HG03039 (cell line): Measurements from ENCODE around the gene SLC38A6.

Experiments
- ATAC-seq: cut with Tn5 transposase; IDR thresholded peaks from one replicate; pipeline ENCODE4 v1.9.1; 2021; ENCODE audit warnings: mild to moderate bottlenecking, moderate library complexity; ENCODE audit not compliant: unreplicated experiment

The SLC38A6 gene

DNA sequence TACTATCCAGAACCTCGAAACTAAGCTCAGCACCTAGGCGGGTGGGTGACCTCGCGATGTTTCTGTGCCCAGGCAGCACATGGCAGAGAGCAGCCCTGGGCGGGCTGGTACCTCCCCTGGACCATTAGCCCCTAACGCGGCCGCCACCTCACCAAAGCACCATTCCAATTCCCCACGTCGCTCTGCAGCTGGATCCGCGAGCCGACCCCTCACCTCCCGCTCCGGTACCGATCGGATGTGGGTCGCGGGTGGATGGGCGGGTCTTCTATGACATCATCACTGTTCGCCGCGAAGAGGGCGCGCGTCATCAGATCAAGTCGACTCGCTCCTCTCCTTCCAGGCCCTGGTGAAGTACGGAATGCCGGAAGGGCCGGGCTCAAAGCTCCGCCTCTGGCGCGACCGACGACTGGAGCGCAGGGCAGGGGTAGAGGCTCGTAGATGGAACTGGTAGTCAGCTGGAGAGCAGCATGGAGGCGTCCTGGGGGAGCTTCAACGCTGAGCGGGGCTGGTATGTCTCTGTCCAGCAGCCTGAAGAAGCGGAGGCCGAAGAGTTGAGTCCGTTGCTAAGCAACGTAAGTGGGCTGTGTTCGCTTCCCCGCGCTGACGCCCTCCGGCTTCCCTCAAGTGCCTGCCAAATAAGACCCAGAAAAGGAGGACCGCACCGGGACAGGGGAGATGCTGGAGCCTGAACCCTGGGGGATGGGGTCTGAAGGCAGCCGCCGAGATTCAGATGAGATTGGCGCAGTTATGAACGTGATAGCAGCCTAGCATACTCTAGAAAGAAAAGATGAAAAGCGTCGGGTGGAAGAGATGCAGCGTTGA, at the start of gene SLC38A6, which contains the start of gene TRMT5:
SLC38A6 (plus strand) TSS at position 435 of the 822 bp plus-strand sequence; CDS start at position 468, 33 bp downstream.
TRMT5 (minus strand) TSS at position 269 of the 822 bp plus-strand sequence; CDS start at position 163, 106 bp downstream.
- peak; percentile 88 for ATAC-seq

DNA sequence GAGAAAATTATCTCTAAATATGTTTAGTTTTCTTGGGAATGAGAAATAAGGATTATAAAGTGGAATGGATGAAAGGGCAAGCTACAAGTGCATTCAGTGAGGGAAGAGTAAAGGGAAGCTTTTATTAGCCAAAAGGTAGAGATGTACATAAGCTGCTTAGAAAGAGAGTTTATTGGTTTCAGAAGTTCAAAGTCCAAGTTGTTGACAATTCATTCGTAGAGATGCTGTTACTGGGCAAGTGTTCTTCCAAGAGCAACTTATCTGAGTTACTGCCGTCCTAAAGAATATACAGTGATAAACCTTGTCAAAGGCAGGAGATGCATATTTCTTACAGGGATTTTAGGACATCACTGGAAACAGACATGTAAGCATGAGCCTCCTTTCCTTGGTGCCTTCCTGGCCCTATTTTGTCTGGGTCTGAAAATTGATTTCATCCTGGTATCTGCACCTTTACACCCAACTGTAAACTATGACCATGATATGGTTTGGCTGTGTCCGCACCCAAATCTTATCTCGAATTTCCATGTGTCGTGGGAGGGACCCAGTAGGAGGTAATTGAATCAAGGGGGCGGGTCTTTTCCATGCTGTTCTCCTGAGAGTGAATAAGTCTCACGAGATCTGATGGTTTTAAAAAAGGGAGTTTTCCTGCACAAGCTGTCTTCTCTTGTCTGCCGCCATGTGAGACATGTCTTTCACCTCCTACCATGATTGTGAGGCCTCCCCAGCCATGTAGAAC, 47.0 kb upstream of the SLC38A6 start:
- ATAC-seq = no peak

DNA sequence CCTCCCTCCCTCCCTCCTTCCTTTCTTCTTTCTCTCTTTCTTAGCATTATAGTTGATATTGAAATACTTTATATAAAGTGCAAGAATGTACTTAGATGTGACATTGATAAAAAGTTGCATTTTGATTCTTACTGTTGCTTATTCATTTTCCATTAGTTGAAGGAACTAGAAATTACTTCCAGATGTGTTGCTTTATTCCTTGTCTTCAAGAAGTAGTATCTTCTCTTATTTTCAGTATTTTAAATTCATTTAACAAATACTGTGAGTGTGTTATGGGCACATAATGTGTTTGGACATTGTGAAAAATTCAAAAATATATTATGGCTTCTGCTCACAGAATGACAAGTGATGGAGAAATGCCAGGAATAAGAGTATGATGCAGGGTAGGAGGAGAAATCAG, 45.7 kb upstream of the SLC38A6 start:
- no peak for ATAC-seq

DNA sequence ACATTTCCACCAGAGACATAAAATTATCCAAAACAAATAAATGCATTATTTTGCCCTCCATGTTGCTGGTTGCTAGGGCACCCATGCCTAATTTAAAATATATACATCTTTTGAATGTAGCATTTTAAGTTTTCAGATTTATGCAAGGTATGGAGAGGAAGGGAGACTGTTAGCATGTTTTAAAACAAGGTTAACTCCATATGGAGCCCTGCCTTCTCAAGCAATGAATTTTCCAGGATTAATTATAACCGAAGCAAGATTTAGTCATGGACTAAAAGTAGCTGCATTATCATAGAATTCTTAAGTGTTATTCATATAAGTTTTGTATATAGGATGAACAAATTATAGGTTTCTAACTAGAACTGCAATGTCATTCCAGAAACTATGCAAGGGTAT, 37.4 kb upstream of the SLC38A6 start:
- no peak for ATAC-seq

DNA sequence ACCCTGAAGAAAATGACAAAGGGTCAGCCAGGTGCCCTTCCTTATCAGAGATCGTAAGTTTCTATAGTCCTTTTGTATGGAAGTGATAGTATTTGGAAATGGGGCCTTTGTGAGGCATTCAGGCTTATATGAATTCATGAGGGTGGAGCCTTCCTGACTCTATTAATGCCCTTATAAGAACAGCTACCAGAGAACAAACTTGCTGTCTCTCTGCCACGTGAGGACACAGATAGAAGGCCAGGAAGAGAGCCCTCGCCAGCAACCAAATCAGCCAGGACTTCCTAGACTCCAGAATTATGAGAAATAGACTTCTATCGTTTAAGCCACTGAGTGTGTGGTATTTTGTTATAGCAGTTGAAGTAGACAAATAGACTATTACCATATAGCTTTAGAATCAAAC, 36.8 kb upstream of the SLC38A6 start:
- no peak for ATAC-seq

DNA sequence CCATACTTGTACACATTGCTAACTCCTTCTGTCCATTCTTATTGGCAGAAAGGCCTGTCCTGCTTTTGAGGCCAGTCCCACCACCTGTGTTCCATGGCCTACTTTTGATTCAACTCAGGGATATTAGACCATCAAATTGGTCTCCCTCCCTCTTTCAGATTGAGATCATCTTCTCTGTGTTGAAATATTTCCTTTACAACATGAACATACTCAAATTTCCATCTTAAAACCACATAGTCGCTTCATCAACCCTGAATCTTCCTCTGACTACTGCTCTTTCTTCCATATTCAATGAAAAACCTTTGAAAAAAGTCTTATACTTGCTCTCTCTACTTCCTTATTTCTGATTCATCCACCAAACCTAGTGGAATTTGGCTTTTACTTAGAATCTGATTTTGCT, 35.1 kb upstream of the SLC38A6 start:
- ATAC-seq = no peak

DNA sequence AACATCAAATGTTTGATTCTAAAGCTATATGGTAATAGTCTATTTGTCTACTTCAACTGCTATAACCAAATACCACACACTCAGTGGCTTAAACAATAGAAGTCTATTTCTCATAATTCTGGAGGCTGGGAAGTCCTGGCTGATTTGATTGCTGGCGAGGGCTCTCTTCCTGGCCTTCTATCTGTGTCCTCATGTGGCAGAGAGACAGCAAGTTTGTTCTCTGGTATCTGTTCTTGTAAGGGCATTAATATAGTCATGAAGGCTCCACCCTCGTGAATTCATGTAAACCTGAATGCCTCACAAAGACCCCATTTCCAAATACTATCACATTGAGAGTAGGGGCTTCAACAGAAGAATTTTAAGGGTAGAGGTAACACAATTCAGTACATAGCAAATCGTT, 34.3 kb upstream of the SLC38A6 start:
- no peak for ATAC-seq

DNA sequence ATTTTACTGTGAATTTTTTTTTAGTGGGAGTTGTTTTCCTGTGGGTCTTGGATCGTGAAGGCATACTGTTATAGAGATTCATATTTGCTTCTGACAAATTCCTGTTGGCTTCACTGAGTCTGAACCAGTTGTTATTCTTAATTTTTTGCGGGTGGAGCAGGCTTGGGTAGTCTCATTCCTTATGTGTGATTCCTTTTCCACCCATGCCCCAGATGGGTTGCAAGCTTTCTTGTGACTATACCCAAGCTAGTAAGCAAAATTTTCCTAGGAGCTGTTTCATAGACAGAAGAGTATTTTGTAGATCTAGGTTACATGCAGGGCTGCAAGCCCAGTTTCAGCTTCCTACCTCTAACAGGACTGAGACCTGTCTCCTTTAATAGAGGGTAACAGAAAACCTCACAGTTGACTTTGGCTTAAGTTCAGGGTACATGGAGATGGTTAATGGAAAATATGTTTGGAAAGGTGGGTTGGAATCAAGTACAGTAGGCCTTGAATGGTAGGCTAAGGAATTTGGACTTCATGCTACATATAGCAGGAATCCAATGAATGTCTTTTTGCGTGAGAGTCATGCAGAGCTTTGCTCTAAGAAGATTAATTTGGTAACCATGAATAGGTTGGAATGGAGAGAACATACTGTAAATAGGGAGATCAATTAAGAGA, 29.1 kb upstream of the SLC38A6 start:
- no peak for ATAC-seq

DNA sequence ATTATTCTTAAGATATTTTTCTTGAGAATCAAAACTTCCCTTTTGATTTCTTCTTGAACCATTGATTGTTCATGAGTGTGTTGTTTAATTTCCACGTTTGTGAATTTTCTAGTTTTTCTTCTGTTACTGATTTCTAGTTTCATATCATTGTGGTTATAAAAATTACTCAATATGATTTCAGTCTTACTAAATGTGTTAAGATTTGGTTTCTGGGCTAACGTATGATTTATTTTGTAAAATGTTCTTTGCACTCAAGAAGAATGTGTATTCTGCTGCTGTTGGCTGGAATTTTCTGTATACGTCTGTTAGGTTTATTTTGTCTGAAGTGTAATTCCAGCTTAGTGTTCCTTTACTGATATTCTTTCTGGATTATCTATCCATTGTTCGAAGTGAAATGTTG, 24.8 kb upstream of the SLC38A6 start:
- ATAC-seq = no peak

DNA sequence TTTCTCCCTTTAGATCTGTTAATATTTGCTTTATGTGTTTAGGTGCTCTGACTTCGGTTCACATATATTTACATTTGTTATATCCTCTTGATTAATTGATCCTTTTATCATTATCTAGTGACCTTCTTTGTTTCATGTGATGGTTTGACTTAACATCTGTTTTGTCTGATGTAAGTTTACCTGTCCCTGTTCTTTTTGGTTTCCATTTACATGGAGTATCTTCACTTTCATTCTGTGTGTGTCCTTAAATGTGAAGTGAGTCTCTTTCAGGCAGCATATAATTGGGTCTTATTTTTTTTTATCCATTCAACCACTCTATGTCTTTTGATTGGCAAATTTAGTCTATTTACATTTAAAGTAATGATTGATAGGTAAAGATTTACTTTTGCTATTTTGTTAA, 24.4 kb upstream of the SLC38A6 start:
- ATAC-seq = no peak

DNA sequence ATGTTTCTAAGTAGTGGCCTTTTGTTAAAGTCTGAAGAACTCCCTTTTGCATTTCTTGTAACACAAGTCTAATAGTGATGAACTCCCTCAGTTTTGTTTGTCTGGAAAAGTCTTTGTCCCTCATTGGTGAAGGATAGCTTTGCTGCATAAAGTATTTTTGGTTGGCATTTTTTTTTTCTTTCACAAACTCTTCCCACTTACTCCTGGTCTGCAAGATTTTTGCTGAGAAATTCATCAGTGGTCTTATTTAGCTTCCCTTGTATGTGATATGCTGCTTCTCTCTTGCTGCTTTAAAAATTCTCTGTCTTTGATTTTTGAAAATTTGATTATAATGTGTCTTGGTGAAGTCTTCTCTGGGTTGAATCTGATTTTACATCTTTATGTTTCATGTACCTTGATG, 22.9 kb upstream of the SLC38A6 start:
- no peak for ATAC-seq

DNA sequence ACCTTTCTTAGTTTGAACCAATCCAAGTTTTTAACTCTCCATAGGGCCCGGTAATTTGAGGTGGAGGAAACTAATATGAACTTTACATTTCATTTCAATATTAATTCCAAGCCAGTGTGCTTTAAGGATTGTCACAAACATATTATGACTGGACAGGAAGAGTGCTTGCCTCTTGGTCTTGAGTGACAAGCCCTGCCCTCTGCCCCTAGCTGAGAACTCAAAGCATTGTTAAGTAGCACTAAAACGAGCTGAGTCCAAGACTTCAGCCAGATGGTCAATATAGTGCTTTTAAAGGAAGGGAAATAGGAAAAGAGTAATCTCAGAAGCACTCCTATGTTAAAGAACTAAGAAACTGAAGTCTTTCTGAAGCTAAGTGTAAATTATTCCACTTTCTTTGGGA, 17.3 kb upstream of the SLC38A6 start:
- no peak for ATAC-seq

DNA sequence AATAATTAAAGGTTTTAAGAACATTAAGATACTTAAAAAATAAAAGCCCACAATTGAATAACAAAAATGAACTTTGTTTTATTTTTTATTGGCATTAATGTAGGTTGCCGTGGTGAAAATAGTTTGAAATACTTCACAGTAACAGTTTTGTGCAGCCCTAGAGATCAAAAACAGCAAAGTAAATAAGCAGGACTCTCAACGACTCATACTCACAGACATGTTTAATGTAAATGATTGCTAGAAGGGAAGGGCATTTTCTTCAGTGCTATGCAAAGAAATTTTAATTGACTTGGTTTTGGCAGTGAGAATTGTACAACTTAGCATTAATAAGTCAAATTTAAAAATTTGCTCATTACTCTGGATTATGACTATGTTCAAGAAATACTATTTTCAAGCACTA, 16.1 kb upstream of the SLC38A6 start:
- ATAC-seq = no peak

DNA sequence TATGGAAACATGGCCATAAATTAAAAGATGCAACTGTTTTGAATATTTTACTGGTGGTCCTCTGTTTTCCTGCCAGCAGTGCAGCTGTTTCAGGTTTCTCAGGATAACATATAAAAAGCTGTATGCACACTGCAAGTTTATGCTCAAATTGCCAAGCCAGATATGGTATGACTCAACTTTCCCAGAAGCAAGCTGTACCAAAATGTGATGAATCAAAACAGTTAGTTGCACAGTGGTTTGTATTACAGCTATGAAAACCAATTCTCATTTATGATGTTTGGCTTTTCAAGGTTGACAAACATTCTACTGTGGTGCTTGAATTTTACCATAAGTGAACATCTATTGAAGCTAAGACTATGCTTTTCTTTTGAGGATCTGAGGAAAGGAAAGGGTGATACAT, 15.6 kb upstream of the SLC38A6 start:
- no peak for ATAC-seq

DNA sequence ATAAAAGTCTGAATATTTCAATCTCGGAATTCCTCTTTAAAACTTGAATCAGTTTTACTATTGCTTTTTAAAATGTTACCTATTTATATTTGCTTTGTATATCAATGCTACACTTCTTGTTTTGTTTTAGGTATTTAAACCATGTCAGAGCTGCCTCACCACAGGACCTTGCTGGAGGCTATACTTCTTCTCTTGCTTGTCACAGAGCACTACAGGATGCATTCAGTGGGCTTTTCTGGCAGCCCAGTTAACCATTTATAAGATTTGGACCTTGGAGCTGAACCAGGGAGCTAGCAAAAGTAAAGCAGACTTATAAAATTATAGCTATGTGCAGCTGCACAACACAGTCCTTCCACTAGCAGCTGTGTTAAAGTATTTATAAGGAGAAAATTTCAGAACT, 12.9 kb upstream of the SLC38A6 start:
- no peak for ATAC-seq

DNA sequence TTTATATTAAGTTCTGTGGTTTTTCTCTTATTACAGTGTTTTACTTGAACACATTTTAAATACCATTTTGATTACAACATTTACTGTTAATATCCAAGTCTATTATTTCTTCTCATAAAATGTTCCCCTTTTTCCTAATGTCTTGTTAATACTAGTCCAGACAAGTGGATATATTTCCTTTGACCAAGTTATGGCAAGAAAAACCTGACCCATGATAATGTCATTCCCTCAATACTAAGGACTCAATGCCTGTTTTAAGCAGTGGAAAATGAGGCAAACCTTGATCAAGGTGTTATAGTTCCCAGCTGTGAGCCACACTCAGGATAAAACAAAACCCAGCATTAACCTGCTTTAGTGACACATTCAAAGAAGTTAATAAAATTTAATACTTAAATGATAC, 12.4 kb upstream of the SLC38A6 start:
- no peak for ATAC-seq

DNA sequence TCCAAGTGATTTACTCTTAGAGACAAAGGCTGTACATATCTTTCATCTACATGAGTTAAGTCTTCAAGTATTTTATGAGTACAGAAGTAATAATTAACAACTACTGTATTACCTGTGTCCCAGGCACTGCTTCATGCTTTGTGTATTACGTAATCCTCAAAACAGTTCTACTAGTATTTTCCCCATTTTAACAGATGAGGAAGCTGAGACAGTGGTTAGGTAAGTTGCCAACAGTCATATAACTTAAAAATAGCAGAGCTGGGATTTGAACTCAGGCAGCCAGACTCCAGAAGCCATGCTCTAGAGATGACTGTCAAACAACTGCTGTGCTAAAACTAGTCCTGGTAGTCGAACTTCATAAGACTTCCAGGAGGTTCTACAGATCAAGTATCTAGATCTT, 10.9 kb upstream of the SLC38A6 start:
- no peak for ATAC-seq

DNA sequence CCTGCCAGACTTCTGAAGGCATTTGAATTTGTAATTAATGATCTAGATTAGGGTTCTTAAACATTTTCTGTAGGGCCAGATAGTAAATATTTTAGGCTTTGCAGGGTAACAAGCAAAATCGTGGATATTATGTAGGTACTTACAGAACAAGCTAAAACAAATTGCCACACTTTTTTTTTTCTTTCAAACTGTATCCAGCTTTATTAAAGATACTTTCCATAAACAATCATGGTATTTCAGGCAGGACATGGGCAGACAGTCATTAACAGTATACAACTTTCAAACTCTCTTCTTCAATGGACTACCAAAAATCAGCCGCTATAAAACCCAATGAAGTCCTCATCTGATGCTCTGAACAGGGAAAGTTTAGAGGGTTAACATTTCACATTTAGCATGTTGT, 9.8 kb upstream of the SLC38A6 start:
- no peak for ATAC-seq

DNA sequence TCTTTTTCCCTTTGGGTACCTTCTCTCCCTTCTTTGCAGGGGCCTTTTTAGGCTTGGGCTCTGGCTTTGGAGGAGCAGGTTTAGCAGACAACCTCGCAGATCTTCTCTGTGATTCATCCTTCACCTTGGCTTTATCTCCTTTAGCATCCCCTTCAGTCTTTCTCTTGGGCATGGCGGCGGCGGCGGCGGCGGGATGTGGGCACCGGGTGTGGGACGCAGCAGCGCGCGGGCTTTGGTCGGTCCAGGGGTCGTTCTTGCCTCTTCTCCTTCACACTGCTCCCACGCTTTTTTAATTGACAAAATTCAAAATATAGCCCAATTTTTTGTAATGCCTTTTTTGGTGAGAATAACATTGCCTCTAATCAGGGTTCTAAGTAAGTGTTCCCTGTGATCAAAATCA, 8.8 kb upstream of the SLC38A6 start:
- no peak for ATAC-seq

DNA sequence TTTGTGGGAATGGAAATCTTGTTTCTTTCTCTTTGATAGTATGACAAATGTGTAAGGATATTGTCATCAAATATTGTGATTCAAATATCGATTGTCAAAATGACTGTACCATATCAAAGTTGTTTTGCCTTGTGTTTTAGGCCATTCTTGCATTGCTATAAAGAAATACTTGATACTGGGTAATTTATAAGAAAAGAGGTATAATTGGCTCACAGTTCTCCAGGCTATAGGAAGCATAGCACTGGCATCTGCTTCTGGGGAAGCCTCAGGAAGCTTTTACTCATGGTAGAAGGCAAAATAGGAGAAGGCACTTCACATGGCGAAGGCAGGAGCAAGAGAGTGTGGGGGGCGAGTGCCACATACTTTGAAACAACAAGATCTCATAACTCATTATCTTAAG, 8.0 kb upstream of the SLC38A6 start:
- no peak for ATAC-seq

DNA sequence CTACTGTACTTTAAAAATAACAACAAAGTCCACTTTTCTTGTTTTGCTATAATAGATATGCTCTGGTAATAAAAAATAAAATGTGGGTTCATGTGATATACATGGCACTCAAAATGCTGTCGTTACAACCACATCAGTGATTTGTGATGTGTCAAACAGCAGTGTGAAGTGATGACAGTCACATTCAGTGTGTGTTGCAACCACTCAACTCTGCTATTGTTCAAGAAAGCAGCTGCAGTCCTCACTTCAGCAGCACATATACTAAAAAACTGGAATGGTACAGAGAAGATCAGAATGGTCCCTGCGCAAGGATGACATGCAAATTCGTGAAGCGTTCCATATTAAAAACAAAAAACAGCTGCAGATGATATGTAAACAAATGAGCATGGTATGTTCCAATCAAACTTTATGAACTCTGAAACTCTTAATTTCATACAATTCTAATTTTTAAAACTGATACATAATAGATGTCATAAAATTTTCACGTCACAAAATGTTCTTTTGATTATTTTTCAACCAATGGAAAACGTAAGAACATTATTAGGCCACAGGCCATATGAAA, 6.9 kb upstream of the SLC38A6 start:
- no peak for ATAC-seq
